Neural crest cell (in vitro differentiated cells): ENCODE data around the gene SUGP2. TPM values are rescaled to one million over a fixed set of nuclear protein-coding genes. Genes with fewer than 3 reads are reported as not detected.
A peak's percentile ranks its signal among the peaks of the same experiment; 100 is the strongest.

ENCODE experiments used
- DNase-seq: peaks from one replicate; pipeline ENCODE4 v3.0.0; 2021; ENCODE audit warnings: low read depth, mixed read lengths, low spot score
- H3K27ac Mint-ChIP-seq: one replicate; pipeline ENCODE4 v1.8.0; 2021; ENCODE audit warnings: mild to moderate bottlenecking, mixed read lengths; ENCODE audit not compliant: unreplicated experiment
- H3K27me3 Mint-ChIP-seq: 2 replicates; pipeline ENCODE4 v1.8.0; 2021; ENCODE audit warnings: low read depth, mild to moderate bottlenecking, mixed read lengths
- H3K36me3 Mint-ChIP-seq: 2 replicates; pipeline ENCODE4 v1.8.0; 2021; ENCODE audit warnings: low read depth, mild to moderate bottlenecking, mixed read lengths
- H3K4me1 Mint-ChIP-seq: 2 replicates; pipeline ENCODE4 v1.8.0; 2021; ENCODE audit warnings: mixed read lengths
- H3K4me3 Mint-ChIP-seq: one replicate; pipeline ENCODE4 v1.8.0; 2021; ENCODE audit warnings: mild to moderate bottlenecking, mixed read lengths
- H3K9me3 Mint-ChIP-seq: 2 replicates; pipeline ENCODE4 v1.8.0; 2021; ENCODE audit warnings: mixed read lengths
- CTCF ChIP-seq: fragments of 200-600 bp; sonication (generic); conservative IDR thresholded peaks from 2 replicates; pipeline ENCODE4 v1.5.0; 2021; ENCODE audit warnings: antibody characterized with exemption, mild to moderate bottlenecking
- total RNA-seq: library from RNA; stranded (reverse); gene quantifications from 2 replicates; pipeline ENCODE4 v1.2.1, GENCODE V29; 2021

The SUGP2 gene
- total RNA-seq, 1 donor from 2014 or later, result 160 TPM

GRCh38 chr19:18949858-18950257, 83.5 kb downstream of the SUGP2 start:
- no peaks in the 10 kb centered on the region for H3K36me3 Mint-ChIP-seq
- peaks cover 1% of the 10 kb centered on the region for H3K9me3 Mint-ChIP-seq
- DNase-seq, result no peak
- no peak for TF ChIP-seq CTCF
- H3K27ac Mint-ChIP-seq, result no peak overlapping the region
- H3K27me3 Mint-ChIP-seq, result no peaks in the 10 kb centered on the region
- H3K4me3 Mint-ChIP-seq, result no peak overlapping the region
- no peaks in the 10 kb centered on the region for H3K4me1 Mint-ChIP-seq

GRCh38 chr19:18948976-18949356, 84.4 kb downstream of the SUGP2 start:
- no peaks in the 10 kb centered on the region for H3K36me3 Mint-ChIP-seq
- no peak for TF ChIP-seq CTCF
- H3K4me3 Mint-ChIP-seq, result no peak overlapping the region
- H3K27me3 Mint-ChIP-seq, result no peaks in the 10 kb centered on the region
- no peak overlapping the region for H3K27ac Mint-ChIP-seq
- H3K4me1 Mint-ChIP-seq, result no peaks in the 10 kb centered on the region
- no peaks in the 10 kb centered on the region for H3K9me3 Mint-ChIP-seq
- no peak for DNase-seq

- H3K4me1 Mint-ChIP-seq, result no peaks in the 10 kb centered on the region
- no peak for DNase-seq
- no peak for TF ChIP-seq CTCF
- no peaks in the 10 kb centered on the region for H3K9me3 Mint-ChIP-seq
- H3K4me3 Mint-ChIP-seq, result no peak overlapping the region
- H3K36me3 Mint-ChIP-seq, result no peaks in the 10 kb centered on the region
- H3K27me3 Mint-ChIP-seq, result no peaks in the 10 kb centered on the region
- H3K27ac Mint-ChIP-seq, result no peak overlapping the region
Measured at GRCh38 chr19:18948075-18948975, 85.0 kb downstream of the SUGP2 start.

- Mint-ChIP-seq H3K4me1 (peaks cover under 1% of the 10 kb centered on the region), H3K27me3 (no peaks in the 10 kb centered on the region), H3K36me3 (no peaks in the 10 kb centered on the region), H3K9me3 (no peaks in the 10 kb centered on the region), H3K4me3 (no peak overlapping the region), H3K27ac (no peak overlapping the region)
- DNase-seq, result no peak
- TF ChIP-seq CTCF, result no peak
Measured at GRCh38 chr19:18946918-18947317, 86.4 kb downstream of the SUGP2 start.

- peak overlapping the region; percentile 57 for H3K27ac Mint-ChIP-seq
- H3K4me3 Mint-ChIP-seq, result peak overlapping the region; percentile 67
- TF ChIP-seq CTCF, result no peak
- H3K9me3 Mint-ChIP-seq, result no peaks in the 10 kb centered on the region
- peaks cover 6% of the 10 kb centered on the region for H3K4me1 Mint-ChIP-seq
- no peaks in the 10 kb centered on the region for H3K27me3 Mint-ChIP-seq
- no peak for DNase-seq
- no peaks in the 10 kb centered on the region for H3K36me3 Mint-ChIP-seq
Measured at GRCh38 chr19:18946335-18946734, 87.0 kb downstream of the SUGP2 start.
